ENCODE results near the gene EGFLAM.
A peak's percentile ranks its signal among the peaks of the same experiment; 100 is the strongest.

Gene EGFLAM

DNA sequence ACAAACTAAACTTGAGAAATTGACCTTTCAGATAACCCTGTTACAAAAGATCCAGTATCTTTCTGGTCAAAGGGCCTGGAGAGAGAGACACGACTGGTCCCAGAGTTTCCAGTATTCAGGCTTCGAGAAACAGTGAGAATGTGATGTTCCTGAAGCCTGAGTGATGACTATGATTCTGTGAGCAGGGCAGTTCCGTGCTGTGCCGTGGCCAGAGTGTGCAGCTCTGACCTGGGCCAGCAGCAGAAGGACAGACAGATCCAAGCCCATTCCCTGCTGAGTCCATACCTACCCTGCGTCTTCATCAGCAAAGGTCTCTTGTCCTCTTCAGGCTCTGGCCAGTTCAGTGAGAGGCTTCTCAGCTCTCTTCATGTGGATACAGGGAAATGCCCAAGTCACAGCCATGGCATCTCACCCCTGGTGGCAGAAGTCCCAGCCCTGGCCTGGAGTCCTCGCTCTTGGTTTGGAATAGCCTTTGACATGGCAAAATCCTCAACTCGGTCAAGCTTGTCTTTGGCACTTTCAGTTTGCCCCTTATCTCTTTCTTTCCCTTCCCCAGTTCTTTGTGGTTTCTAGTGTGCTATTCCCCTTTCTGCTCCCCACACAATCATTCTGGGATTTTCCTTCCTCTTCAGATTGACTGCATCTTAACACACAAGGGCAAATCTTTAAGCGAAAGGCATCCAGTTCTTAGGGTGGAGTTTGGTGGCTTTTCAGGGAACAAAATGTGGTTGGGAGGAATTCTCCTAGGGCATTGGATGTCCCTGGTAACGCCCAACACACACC lies 190.4 kb downstream of the EGFLAM start:
- no peak for DNase-seq (ENCODE audit: low read depth)

DNA sequence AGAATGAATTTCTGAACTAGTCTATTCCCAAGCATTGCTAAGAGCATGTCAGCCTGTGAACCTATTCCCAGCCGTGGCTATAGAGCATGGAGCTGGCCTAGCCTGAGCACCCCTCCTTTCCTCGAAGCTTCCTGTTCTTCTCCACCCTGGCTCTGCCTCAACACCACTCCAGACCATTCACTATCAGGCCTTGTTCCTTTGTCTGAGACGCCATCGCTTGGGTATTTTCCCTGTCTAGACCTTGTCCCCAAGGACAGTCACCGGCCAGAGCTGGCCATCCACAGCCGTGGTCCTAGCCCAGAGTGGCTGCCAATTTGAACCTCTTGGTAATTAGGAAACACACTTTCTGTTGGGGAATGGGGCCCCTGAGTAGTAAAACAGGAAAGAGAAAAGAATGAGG lies 192.3 kb downstream of the EGFLAM start:
- no peak for DNase-seq (ENCODE audit: low read depth)

DNA sequence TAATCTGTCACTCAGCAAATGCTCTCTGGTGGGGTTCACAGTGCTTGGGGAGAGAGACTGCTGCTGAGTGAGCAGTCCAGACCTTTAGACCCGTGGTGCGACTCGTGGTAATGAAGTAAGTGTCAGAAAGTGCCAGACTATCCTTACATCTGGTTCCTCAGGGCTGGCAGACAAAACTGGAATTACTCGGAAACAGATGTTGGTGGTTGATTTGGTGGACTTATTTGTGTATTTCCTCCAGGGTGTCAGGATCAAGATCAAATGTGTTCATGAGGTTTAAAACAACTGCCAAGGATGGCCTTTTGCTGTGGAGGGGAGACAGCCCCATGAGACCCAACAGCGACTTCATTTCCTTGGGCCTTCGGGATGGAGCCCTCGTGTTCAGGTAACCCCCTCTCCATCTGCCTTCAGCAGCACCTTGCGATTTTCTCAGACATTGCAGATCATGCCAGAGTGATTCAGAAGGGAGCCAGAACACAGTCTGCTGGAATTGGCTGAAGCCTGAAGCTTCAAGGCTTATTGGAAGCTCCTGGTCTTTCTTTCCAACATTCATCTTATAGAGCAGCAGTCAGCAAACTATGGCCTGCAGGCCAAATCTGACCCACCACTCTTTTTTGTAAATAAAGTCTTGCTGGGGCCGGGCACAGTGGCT lies 192.8 kb downstream of the EGFLAM start:
- DNase-seq (ENCODE audit: low read depth): no peak

DNA sequence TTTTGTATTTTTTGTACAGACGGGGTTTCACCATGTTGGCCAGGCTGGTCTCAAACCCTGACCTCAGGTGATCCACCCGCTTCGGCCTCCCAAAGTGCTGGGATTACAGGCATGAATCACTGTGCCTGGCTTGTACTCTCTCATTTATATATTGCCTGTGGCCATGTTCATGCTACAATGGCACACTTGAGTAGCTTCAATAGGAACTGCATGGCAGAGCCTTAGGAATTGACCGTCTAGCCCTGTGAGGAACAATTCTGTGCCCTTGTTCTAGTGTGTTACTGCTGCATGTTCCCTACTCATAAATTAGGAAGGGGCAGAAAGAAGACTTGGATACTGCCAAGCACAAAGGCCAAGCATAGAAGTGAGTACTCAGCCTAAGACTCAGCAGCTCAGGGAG lies 193.8 kb downstream of the EGFLAM start:
- no peak for DNase-seq (ENCODE audit: low read depth)

DNA sequence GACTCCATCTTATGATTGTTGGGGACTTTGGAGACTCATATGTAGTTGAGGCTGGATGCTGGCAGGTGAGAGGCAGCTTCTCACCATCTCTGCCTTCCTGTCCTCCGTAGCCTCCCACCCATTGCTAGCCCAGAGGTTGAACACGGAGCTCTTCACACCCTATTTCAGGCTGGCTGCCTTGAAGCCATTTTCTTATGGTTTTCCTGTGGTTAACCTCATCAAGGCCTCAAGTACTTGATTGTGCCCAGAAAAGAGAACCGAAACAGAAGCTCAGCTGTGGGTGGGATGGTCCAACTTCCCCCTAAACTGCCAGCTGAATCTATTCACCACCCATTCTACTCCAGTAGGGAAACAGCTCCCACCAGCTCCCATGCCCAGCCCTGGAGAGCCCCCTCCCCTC lies 195.1 kb downstream of the EGFLAM start:
- DNase-seq (ENCODE audit: low read depth): peak; percentile 10

DNA sequence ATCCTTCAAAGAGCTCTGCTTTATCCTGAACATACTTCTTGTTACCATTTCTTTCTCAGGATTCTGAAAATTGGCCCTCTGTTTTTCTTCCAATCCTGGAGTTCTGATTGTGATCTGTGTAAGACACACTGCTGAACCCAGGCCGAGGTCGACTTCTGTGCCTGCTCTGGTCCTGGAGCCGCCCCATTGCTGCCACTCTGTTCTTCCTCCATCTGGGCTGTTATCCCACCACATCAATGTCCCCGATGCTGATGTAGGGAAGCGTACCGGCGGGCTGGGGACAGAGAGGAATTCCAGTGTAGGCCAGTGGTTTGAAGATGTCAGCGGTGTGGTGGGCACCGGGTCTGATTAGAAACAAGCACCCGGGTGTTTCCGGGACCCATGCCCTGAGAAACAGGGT lies 195.6 kb downstream of the EGFLAM start:
- DNase-seq (ENCODE audit: low read depth): no peak

DNA sequence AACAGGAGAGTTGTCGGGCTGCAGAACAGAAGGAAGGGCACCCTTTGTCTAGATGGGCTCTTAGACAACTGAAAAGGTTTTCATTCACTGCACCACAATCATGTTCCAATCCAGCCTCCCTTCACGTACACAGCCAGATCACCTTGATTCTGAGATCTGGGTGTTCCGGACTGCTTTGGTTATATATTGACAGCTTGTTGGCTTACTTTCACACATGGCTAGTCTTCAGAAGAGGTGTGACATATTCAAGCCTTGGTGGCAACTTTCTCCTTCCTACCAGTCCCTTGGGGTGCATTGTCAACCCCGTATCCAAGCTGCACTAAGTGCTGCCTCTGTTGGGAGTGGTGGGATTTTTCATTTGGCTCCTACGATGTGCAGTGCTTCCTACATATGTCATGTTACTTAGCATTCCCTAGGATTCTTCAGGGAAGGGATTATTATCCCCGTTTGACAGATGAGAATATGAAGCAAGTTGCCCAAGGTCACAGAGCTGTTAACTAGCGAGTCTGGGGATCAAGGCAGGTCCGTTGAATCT lies 197.5 kb downstream of the EGFLAM start:
- DNase-seq (ENCODE audit: low read depth): no peak

DNA sequence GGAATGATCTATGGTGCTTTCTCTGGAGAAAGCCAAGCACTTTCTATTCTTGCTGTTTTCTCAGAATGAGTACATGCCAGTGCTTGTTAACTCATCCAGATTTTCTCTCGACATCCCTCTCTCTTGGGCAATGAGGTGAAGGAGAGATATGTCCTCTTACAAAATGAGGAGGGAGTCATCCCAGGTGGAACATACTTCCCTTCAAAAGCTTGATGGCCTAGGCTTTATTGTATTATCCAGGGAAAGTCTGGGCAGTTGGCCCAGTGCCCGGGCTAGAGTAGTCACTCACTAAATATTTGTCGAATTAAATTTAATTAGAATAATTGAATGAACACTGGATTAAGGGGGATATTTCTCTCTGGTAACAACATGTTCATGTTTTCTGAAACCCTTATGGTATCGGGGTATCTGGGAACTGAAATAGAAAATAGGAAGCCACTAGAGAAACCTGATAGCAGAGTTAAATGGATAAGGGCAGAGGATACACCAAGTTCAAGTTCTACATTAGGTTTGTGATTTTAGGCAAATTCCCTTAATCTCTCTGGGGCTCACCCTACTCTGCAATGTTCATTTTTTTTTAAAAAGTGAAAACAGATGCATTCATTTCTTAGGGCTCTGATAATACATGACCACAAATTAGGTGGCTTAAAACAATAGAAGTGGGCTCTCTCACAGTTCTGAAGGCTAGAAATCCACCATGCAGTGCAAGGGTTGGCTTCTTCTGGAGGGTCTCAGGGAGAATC lies 198.5 kb downstream of the EGFLAM start:
- no peak for DNase-seq (ENCODE audit: low read depth)

DNA sequence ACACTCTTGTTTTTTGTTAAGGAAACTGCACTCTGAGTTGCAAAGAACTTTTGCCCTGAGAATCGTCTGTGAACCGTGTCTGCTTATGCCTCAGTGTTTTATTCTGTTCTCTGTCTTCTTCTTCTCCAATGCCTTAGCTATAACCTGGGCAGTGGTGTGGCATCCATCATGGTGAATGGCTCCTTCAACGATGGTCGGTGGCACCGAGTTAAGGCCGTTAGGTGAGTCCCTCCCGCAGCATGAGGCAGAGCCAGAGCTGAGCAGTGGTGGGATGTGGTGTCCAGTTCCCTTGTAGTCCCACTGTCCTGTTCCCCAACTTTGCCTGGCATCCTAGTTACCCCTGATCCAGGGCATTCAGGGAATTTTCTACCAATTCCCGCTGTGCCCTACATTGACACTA lies 199.8 kb downstream of the EGFLAM start:
- DNase-seq (ENCODE audit: low read depth): no peak

DNA sequence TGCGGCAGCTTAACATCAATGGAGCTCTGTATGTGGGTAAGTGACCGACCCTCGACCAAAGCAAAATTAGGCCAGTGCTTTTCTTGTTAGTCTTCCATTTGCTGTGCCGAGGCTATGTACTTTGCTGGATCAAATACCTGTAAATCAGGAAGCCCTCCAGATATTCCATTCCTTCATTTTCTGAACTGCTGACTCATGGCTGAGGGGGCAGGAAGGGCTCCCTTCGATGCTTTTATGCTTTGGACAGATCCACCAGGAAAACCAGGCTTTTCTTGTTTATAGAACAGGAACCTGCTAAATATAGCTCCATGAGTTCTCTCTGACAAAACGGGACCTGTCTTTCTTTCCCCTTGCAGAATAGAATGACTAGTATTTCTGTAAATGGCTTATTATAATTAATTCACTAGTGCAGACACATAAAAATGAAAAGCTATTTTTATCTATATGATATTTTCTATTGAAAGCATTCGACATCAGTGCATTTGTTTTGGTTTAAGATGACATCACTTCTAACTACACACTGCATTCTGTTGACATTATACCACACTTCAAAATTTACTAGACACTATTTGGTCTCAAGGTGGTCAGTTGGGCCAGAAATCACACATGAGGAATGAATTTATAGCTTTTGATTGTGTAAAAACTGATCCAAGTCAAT lies 204.7 kb downstream of the EGFLAM start:
- DNase-seq (ENCODE audit: low read depth): no peak

DNA sequence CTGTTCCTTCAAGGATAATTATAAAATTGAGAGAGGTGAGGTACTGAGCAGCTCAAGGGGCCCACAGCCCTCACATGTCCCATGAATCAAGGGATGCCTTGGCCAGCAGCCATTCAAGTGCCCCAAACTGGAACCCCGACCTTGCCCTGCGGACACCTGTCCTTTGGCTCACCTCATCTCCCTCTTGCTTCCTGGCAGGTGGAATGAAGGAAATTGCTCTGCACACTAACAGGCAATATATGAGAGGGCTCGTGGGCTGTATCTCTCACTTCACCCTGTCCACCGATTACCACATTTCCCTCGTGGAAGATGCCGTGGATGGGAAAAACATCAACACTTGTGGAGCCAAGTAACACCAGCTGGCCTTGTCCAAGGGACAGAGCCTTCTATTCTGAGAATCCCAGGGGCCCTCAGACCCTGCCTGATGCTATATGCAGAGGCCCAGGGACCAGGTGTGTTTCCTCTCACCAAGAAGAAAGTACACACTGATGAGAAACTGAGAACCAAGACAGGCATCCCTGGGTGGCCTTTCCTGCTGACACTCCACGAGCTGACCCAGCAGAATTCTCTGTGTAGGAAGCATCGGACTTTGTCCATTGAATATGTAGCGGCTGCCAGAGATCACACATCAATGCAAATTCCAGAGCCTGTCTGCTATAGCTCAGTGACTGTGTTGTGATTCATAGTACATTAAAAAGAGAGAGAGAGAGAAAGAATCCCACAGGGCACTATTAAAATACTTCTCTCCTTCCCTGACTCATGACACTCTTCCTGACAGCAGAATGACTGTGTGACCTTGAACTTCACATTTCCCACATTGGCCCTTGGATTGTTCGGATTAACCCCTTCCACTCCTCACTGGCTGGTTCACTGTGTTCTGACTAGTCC lies 205.5 kb downstream of the EGFLAM start:
- DNase-seq (ENCODE audit: low read depth): no peak

DNA sequence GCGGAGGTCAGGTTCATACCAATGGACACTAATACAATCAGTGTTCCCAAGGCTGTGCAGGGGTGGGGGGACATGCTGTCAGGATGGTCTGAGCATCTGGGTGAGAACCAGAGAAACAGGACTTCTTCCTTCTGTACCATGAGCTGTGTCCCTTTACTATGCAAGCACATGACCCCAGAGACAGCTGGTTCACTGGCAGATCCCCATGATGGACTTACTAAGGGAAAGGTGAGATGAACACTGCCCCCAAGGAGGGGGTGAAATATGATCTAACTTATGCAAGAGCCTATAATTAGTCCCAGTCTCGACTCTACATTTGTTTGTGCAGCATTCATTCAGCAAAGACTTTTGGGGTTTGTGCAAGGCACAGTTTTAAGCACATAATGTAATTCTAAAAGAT lies 206.7 kb downstream of the EGFLAM start:
- DNase-seq (ENCODE audit: low read depth): no peak

DNA sequence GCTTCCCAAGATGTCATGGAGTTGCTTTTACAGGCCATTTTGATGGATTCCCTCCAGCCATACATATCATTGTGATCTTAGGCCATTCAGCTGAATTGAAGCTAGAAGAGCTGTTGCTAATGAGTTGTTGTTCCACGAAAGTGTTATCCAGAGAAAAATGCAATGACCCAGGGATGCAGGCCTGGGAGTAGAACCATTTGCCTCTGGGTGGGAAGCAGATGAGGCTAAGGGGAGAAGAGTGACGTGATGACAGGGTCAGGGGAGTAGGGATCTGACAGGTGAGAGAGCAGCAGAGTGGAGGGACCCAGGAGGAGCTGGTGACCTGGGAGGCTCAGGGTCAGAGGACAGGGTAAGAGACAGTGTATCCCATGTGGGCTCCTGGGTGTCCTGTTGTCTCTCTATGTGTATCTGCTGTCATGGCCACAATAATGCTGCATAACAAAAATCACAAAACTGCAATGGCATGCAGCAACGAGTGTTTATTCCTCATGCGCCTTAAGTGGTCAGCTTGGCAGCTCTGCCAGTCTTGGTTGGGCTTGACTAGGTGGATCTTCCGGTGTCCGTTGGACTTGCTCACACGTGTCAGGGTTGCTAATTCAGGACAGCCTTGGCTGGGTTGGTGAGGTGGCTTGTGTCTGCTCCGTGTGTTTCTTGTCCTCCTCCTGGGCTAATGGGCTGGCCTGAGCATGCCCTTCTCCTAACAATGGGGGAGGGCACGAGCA lies 207.5 kb downstream of the EGFLAM start:
- DNase-seq (ENCODE audit: low read depth): no peak

DNA sequence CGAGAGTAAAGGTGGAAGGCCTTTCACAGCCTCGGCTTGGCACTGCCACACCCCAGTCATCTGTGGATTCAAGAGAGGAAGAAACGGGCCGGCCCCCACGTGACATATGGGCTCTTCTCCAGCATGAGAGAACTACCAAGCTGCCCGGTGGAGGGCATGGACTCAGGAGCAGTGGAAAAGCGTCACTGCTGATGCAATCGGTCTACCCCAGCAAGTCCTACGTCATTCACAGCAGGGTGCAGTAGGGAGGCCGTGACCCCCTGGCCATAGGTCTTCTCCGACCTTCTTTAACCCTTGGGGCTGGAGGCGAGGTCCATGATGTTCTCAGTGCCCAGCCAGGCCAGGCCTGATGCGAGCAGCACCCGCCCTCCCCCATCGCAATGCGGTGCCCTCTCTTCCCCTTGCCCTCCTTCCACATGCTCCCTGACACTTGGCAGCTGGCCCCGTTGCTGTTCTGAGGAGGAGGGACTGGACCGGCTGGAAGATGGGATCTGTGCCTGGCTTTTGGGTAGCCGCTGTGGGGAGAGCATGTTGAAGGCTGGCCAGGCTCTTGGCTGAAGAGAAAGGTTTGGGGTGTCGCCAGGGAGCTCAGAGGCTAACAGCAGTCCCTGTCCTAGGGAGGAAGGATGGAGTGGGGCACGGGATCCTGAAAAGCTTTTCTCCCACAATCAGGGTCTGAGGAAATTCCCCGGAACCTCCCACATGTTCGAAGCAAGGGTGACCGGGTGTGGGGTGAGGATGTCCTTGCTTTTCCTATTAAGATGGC lies 208.2 kb downstream of the EGFLAM start:
- DNase-seq (ENCODE audit: low read depth): no peak

DNA sequence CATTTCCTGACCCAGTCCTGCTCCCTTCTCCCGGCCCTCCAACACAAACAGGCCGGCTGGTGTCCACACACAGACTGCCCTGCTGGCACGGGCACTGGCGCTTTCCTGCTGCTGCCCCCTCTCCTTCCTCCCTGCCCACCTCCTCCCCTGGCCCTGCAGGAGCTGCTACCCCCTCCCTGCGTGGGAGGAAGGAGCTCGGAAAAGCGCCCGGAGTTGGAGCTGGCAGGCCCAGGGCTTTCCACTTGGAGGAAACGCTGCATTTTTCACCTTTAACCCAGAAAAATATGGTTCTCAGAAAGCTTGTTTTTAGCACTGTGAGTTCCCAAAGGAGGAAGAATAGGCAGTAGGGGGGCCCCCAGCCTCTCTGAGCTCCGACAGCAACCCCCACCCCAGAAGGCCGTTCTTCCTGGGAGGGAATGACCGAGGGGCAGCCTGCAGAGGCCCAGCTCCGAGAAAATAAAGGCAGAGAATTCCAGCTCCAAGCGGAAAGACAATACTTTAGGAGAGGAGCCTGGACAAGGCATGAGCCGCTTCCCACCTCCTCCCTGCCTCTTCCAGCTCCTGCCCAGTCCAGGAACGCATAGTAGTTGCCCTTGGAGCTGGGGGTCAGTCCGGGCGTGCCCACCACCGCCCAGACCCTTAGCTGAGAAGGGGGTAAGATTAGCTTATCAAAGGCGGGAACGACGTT lies 209.1 kb downstream of the EGFLAM start:
- DNase-seq (ENCODE audit: low read depth): no peak

DNA sequence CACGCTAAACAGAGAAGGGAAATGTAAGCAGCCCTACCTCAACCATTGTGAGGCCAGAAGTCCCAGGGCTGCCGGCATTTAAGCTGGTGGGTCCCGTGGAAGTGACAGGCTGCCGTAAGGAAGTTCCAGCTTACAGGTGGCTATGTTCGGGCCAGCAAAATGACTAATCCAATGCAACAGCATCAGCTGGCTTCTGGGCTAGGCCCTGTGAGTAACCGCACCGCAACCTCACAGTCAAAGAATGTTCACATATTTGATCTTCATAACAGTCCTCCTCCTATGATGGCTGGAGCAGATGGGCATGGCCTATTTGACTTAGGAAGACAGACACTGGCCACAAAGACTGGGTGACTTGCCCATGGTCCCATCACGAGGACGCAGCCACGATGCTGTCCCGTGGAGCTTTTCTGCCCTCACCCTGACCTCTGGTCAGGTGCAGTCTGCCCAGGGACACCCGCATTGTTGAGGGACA lies 209.9 kb downstream of the EGFLAM start:
- no peak for DNase-seq (ENCODE audit: low read depth)

DNA sequence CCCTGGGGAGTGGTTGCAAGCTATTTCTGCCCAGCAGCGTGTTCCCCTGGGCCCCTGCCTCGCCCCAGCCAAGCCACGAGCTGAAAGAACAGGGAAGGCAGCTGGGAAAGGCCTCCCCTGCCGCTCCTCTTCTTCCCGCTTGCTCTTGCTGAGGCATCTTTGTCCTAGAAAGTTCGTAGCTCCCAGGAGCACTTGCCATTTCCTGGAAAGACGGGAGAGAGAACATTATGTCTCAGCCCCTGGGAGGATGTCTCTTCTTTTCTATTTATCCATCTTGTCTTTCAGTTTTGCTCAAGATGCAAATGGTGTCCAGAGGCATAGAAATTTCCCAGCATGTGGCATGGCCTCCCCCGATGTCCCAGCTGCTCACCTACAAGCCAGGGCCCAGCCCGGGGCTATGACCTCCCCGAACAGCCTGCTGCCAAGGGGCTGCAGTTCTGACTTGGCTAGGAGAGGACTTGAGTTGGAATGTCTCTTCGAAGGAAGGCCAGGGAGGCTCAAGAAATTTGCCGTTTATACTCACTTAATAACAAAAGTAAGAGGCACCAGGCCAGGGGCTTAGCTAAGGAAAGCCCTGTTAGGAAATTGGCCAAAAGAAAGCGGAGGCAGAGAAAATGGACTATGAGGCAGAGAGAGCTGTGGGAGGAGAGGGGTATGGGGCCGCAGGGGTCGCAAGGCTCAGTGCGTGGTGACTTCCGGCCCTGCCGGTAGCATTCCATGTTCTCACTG lies 210.8 kb downstream of the EGFLAM start:
- DNase-seq (ENCODE audit: low read depth): no peak

DNA sequence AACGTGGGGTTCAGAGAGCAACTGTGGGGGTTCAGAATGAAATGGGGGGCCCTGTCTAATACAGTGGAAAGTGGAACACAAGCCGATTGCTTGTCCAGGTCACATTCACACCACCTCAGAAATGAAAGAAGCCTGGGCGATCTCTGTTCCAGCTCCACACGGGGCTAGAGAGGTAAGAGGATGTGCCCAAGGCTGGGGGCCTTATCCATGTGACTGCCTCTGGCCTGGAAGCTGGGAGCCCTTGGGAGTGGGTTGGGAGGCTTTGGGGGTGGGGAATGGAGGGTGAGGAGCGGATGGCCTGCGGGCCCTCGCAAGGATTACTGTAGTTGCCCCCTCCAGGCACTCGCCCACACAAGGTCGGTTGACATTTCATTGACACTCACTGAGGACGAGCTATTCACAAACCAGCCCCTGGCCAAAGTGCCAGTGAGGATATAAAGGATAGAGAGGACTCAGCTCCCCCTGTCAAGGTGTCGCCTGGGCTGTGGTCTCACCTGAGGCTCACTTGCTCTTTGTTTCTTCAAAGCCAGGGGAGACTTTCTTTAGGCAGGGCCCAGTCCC lies 211.4 kb downstream of the EGFLAM start:
- DNase-seq (ENCODE audit: low read depth): no peak

All from activated T-cell treated with anti-CD3 and anti-CD28 coated beads for 1 hour (primary cell).